GM19023 (cell line): ENCODE results near the gene NUDT19.
"Not testable (repeated sequence)": the region's sequence is repeated elsewhere in the genome, so short reads cannot be mapped to it uniquely, and the experiment has no call there.

Source experiments
- ATAC-seq: cut with Tn5 transposase; IDR thresholded peaks from one replicate; pipeline ENCODE4 v1.9.1; 2021; ENCODE audit warnings: mild to moderate bottlenecking, moderate library complexity; ENCODE audit not compliant: unreplicated experiment

The NUDT19 gene

DNA sequence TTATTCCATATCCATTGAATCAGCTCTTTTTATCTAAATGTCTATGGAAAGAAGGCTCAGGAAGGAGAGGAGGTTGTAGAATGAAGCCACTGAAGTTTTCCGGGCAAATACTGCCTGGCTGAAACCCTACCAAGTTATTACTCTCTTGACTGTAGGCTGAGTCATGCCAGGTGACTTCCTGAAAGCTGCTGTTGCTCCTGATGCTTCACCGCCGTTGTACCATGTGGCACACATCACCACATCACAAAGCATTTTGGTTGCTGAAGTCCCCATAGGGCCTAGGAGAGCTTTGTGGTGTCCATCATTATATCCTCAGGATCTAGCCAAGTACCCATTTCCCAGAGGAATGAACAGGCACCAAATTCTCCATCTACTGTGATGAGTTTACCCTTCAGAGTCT, 16.8 kb downstream of the NUDT19 start:
- ATAC-seq: no peak

- no peak for ATAC-seq
These were observed 17.4 kb downstream of the NUDT19 start for GRCh38 chr19:32709032-32709431.

GRCh38 chr19:32711747-32712146, 20.1 kb downstream of the NUDT19 start:
- ATAC-seq: no peak

DNA sequence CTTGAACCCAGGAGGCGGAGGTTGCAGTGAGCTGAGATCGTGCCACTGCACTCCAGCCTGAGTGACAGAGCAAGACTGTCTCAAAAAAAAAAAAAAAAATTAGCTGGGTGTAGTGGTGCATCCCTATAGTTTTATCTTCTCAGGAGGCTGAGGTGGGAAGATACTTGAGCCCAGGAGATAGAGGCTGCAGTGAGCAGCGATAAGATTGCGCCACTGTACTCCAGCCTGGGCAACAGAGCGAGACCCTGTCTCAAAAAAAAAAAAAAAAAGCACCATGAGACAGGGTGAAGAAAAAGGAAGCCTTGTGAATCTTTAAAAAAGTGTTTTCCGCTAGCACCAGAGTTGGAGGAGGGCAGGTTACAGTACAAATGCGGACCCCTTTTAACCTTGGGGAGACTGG, 24.6 kb downstream of the NUDT19 start:
- ATAC-seq: not testable (repeated sequence)

GRCh38 chr19:32717496-32717895, 25.9 kb downstream of the NUDT19 start:
- no peak for ATAC-seq

DNA sequence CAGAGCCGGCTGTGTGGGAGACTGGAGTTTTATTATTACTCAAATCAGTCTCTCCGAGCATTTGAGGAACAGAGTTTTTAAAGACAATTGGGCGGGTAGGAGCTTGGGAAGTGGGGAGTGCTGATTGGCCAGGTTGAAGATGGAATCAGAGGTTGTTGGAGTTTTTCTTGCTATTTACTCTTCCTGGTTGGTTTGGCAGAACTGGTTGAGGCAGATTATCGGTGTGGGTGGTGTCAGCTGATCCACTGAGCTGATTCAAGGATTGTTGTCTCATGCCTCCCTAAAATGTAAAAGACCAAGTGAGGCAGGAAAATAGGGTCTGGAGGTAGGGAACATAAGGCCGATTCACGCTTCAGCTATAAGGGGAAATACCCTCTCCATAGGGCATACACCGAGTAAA, 26.7 kb downstream of the NUDT19 start:
- no peak for ATAC-seq

DNA sequence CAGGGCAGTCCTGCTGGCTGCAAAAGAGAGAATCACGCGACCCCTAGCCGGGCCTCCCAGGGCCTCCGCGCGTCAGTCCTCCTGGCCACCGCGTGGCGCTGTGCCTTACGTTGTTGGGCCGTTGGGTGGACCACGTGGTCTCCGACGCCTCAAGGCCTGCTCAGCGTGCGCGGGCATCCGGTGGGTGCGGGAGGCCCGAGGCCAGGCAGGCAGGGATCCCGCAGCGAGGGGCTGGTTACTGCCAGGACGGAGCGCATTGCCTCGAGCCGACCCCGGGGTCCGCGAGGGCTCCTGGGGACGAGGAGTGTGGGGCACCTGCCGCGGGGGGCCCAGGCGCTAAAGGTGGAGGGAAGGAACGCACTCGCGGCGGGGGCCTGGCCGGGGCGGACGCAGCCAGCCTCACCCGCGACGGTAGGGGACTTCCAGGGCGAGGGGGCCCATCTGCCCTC, 28.0 kb downstream of the NUDT19 start, which contains the start of gene TDRD12:
Gene TDRD12, plus strand, starts transcription at position 157 of the 449 bp plus-strand sequence. CDS start 306 bp downstream, outside the sequence.
- ATAC-seq: no peak

DNA sequence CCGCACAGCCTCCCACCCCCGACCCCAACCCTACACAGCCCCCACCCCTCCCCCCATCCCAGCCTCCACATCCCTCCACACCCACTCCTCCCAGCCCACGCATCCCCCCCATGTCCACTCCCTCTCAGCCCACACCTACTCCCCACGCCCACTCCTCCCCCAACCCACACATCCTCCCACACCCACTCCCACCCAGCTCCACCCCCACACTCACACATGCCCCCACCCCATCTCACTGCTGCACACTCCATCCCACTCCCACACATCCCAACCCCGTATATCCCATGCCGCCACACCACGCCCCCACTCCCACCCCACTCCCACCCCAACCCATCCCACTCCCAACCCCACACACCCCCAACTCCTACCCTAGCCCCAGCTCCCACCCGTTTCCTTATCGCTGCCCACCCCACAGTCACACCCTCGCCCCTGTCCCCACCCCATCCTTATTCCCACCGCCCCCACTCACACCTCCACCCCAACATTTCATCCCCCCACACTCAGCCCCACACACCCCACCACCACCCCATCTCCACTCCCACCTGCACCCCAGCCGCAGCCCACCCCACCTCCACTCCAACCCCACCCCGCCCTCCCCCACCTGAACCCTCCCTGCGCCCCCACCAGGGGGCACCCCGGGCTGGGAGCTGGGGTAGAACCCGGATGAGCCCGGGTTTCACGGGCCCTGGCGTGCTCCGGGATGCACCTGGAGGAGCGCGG, 28.8 kb downstream of the NUDT19 start:
- ATAC-seq: no peak

- ATAC-seq: no peak
These were observed 29.3 kb downstream of the NUDT19 start for GRCh38 chr19:32720936-32721250.

- no peak for ATAC-seq
These were observed 44.3 kb downstream of the NUDT19 start for GRCh38 chr19:32735936-32736335.

GRCh38 chr19:32743021-32743420, 51.4 kb downstream of the NUDT19 start:
- ATAC-seq: no peak

DNA sequence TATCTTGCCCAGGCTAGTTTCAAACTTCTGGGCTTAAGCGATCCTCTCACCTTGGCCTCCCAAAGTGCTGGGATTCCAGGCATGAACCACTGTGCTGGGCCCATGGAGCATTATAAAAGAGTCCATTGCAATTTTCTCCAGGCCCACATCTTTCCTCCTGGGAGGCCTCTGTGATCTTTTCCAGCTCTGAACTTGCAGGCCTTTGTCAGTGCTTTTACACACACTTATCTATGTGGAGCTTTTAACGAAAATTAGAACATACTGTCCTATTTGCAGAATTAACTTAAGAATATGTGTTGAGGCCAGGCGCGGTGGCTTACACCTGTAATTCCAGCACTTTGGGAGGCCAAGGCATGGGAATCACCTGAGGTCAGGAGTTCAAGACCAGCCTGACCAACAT, 51.8 kb downstream of the NUDT19 start:
- no peak for ATAC-seq

DNA sequence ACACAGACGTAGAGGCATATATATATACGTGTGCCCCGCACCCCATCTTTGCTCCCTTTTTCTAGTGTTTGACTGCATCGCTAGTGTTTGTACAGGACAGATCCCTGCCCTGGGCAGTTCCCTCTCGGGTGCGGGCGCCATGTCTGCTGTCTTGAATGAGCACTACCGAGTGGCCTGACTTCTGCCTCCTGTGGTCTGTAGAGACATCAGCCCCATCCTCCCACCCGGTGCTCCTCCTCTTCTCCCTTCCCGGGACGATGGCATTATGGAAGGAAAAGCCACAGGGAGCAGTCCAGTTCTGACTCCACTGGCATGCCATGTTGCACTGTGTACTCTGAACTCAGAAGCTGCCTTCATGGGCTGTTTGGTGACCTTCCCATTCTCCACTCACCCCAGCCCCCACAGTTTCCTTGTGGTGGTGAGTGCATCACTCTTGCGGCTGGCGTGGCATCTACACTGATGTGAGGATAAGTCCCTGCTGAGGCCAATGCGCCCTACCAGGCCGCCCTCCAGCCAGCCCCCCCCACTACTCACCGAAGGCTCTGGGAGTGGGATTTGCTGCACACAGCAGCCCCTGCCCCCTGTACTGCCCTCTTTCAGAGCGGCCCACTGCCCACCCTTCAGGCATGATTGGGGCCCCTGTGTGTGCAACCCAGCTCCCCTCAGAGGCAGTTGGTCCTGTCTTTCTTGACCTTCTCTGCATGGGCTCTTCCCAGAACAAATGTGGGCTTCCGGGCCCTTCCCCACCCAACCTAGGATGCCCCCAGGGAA, 53.1 kb downstream of the NUDT19 start:
- no peak for ATAC-seq

GRCh38 chr19:32745594-32746251, 54.1 kb downstream of the NUDT19 start:
- ATAC-seq: not testable (repeated sequence)

DNA sequence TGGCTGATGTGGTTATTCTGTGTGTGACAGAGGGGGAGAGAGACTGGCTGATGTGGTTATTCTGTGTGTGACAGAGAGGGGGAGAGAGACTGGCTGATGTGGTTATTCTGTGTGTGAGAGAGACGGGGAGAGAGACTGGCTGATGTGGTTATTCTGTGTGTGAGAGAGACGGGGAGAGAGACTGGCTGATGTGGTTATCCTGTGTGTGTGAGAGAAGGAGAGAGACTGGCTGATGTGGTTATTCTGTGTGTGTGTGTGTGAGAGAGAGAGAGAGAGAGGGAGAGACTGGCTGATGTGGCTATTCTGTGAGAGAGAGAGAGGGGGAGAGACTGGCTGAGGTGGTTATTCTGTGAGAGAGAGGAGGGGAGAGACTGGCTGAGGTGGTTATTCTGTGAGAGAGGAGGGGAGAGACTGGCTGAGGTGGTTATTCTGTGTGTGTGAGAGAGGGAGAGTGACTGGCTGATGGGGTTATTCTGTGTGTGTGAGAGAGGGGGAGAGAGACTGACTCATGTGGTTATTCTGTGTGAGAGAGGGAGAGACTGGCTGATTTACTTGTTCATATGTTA, 55.1 kb downstream of the NUDT19 start:
- not testable (repeated sequence) for ATAC-seq

DNA sequence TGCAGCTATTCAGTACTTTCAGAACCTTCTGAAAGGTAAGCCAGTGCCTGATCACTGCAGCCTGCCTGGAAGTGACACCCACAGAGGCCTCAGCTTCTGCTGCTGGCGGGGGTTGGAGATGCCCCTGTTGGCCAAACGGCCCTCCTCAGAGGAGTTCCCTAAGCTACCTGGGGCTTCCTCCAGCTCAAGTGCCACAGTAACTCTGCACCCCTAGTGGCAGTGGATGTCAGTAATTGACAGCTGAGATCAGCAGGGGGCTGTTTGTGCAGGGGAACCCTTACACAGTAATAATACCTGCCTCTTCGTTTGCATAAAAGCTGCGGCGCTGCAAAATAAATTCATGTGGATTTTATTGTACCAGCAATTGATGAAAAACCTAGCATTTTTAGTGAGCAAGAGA, 56.9 kb downstream of the NUDT19 start:
- ATAC-seq: no peak

- no peak for ATAC-seq
These were observed 57.3 kb downstream of the NUDT19 start for GRCh38 chr19:32748948-32749347.

- no peak for ATAC-seq
These were observed 57.7 kb downstream of the NUDT19 start for GRCh38 chr19:32749361-32749760.

DNA sequence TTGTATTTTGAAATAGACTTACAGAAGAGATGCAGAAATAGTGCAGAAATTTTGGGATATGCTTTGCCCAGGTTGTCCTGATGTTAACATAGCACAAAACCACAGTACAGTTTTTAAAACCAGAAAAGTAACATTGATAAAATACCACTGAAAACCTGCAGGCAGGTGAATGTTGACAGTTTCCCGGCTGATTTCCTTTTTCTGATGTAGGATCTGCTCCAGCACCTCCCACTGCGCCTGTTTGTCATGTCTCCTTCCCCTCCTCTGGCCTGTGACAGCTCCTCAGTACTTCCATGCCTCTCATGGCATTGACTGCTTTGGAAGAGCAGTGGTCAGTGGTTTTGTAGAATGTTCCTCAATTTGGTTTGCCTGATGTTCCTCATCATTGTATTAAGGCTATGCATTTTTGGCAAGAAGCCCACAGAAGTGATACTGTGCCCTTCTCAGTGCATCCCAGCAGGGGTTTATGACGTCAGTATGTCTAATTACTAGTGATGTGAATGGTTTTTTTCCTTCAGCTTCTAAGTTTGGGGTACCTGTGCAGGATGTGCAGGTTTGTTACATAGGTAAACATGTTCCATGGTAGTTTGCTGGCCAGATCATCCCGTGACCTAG, 58.9 kb downstream of the NUDT19 start:
- ATAC-seq: no peak

GRCh38 chr19:32751066-32751465, 59.4 kb downstream of the NUDT19 start:
- ATAC-seq: no peak

- ATAC-seq: no peak
These were observed 65.6 kb downstream of the NUDT19 start for GRCh38 chr19:32757189-32757588.
